ENCODE measurements around the gene DNAH1.

GRCh38 chr3:52391096-52391495 is 75.0 kb downstream of the DNAH1 start:
- TF ChIP-seq POLR2A (IDR thresholded peaks at IDR 0.05) (no peak), CTCF (IDR thresholded peaks at IDR 0.05 in 8 of 11, conservative IDR thresholded peaks at IDR 0.05 in 3 of 11) (no peak), POLR2AphosphoS5 (IDR thresholded peaks at IDR 0.05) (no peak)
